Stimulated activated CD8-positive, alpha-beta memory T cell treated with anti-CD3 and anti-CD28 coated beads, Interleukin-12 subunit alpha, Interleukin-12 subunit beta, amount 100 ng/mL, for 1 hour (primary cell): ENCODE measurements around the gene C2orf72.
"Not testable (repeated sequence)": the region's sequence is repeated elsewhere in the genome, so short reads cannot be mapped to it uniquely, and the experiment has no call there.

Experiments used
- DNase-seq: peaks from one replicate; pipeline ENCODE4 v3.0.0-alpha.2; 2020; ENCODE audit warnings: low read depth

The C2orf72 gene

GRCh38 chr2:231015478-231015877 lies 21.8 kb upstream of the C2orf72 start:
- no peak for DNase-seq

- no peak for DNase-seq
These were observed 21.4 kb upstream of the C2orf72 start for GRCh38 chr2:231015926-231016325.

GRCh38 chr2:231016566-231017230 lies 20.6 kb upstream of the C2orf72 start:
- no peak for DNase-seq

GRCh38 chr2:231017231-231017598 lies 20.1 kb upstream of the C2orf72 start:
- DNase-seq: no peak

- DNase-seq: no peak
These were observed 19.1 kb upstream of the C2orf72 start for GRCh38 chr2:231018184-231018583.

GRCh38 chr2:231025059-231025458 lies 12.3 kb upstream of the C2orf72 start:
- DNase-seq: not testable (repeated sequence)

GRCh38 chr2:231028889-231029288 lies 8.4 kb upstream of the C2orf72 start:
- DNase-seq: no peak

- no peak for DNase-seq
These were observed 7.8 kb upstream of the C2orf72 start for GRCh38 chr2:231029563-231029962.

- no peak for DNase-seq
These were observed 6.6 kb upstream of the C2orf72 start for GRCh38 chr2:231030725-231031124.

GRCh38 chr2:231032575-231033140 lies 4.7 kb upstream of the C2orf72 start:
- DNase-seq: no peak

- no peak for DNase-seq
These were observed 3.9 kb upstream of the C2orf72 start for GRCh38 chr2:231033147-231034132.

- no peak for DNase-seq
These were observed 2.9 kb upstream of the C2orf72 start for GRCh38 chr2:231034291-231034882.

GRCh38 chr2:231036131-231036530 lies 1.2 kb upstream of the C2orf72 start:
- no peak for DNase-seq

- no peak for DNase-seq
These were observed 681 bp upstream of the C2orf72 start for GRCh38 chr2:231036578-231037106.

GRCh38 chr2:231037731-231038482 lies 584 bp downstream of the C2orf72 start:
- DNase-seq: no peak

GRCh38 chr2:231038483-231039293 lies 1.4 kb downstream of the C2orf72 start:
- no peak for DNase-seq

GRCh38 chr2:231039294-231039664 lies 2.0 kb downstream of the C2orf72 start:
- no peak for DNase-seq

GRCh38 chr2:231039821-231040364 lies 2.6 kb downstream of the C2orf72 start:
- no peak for DNase-seq

- DNase-seq: no peak
These were observed 3.9 kb downstream of the C2orf72 start for GRCh38 chr2:231041061-231041689.

- no peak for DNase-seq
These were observed 6.5 kb downstream of the C2orf72 start for GRCh38 chr2:231043796-231044195.
